PC-9 (cell line): ENCODE results near the gene DRC1. TPM values are rescaled to one million over a fixed set of nuclear protein-coding genes. Genes with fewer than 3 reads are reported as not detected.
"Not testable (repeated sequence)": the region's sequence is repeated elsewhere in the genome, so short reads cannot be mapped to it uniquely, and the experiment has no call there.

Experiments used
- BruUV-seq: library from RNA; stranded (reverse); fragments of 400-500 nt; replicated peaks from 2 replicates; lab custom pipeline; 2021; lab: Mats Ljungman, UMichigan
- CTCF ChIA-PET: fragments of 300-600 bp; sonication (Branson Sonifier 250); formaldehyde crosslinking; loops from one replicate; lab custom pipeline; 2022; ENCODE audit warnings: antibody characterized with exemption; lab: Charles Lee
- POLR2A ChIA-PET: fragments of 300-600 bp; sonication (Branson Sonifier 250); formaldehyde crosslinking; loops from one replicate; lab custom pipeline; 2022; ENCODE audit warnings: antibody characterized with exemption; ENCODE audit not compliant: unreplicated experiment; lab: Charles Lee
- DNase-seq, 2 experiments: peaks; one replicate each; pipeline versions ENCODE4 v3.0.0 to v3.0.0-alpha.2; 2015 to 2022; ENCODE audit warnings: mixed read lengths in 1 of 2
- H2AFZ ChIP-seq: fragments of 200-600 bp; sonication (generic); 2 replicates; pipeline ENCODE4 v1.8.1; 2017; ENCODE audit warnings: antibody characterized with exemption
- H3F3A ChIP-seq: fragments of 200-600 bp; sonication (generic); 2 replicates; pipeline ENCODE4 v1.8.1; 2017; ENCODE audit warnings: antibody characterized with exemption, mild to moderate bottlenecking, low read depth; ENCODE audit not compliant: insufficient read depth
- H3K27ac ChIP-seq: fragments of 200-600 bp; sonication (generic); 2 replicates; pipeline ENCODE4 v1.6.1; 2016; ENCODE audit warnings: mixed run types
- H3K27me3 ChIP-seq: fragments of 200-600 bp; sonication (generic); 2 replicates; pipeline ENCODE4 v1.6.1; 2016; ENCODE audit warnings: low read depth, mixed run types; ENCODE audit not compliant: insufficient read depth
- H3K36me3 ChIP-seq: fragments of 200-600 bp; sonication (generic); 2 replicates; pipeline ENCODE4 v1.6.1; 2016; ENCODE audit warnings: low read depth, mixed run types
- H3K4me1 ChIP-seq: fragments of 200-600 bp; sonication (generic); replicated peaks from 2 replicates; pipeline ENCODE4 v1.6.1; 2016; ENCODE audit warnings: mixed run types; ENCODE audit not compliant: insufficient read depth
- H3K4me2 ChIP-seq: fragments of 200-600 bp; sonication (generic); 2 replicates; pipeline ENCODE4 v1.6.1; 2017; ENCODE audit warnings: mixed run types
- H3K4me3 ChIP-seq: fragments of 200-600 bp; sonication (generic); 2 replicates; pipeline ENCODE4 v1.6.1; 2016; ENCODE audit warnings: mixed run types
- H3K79me2 ChIP-seq: fragments of 200-600 bp; sonication (generic); 2 replicates; pipeline ENCODE4 v1.6.1; 2017; ENCODE audit warnings: low read depth, mixed run types
- H3K9me2 ChIP-seq: fragments of 200-600 bp; sonication (generic); 2 replicates; pipeline ENCODE4 v1.8.1; 2017; ENCODE audit warnings: mild to moderate bottlenecking; ENCODE audit not compliant: insufficient read depth
- H3K9me3 ChIP-seq: fragments of 200-600 bp; sonication (generic); 2 replicates; pipeline ENCODE4 v1.8.1; 2016; ENCODE audit warnings: low read depth; ENCODE audit not compliant: insufficient read depth
- H4K20me1 ChIP-seq: fragments of 200-600 bp; sonication (generic); 2 replicates; pipeline ENCODE4 v1.8.1; 2017; ENCODE audit not compliant: insufficient read depth
- EZH2 ChIP-seq: fragments of 200-600 bp; sonication (generic); IDR thresholded peaks from 2 replicates; pipeline ENCODE4 v1.8.0; 2017; ENCODE audit warnings: antibody characterized with exemption, low read depth
- intact Hi-C: fragments of 100-400 bp; cut with micrococcal nuclease; formaldehyde crosslinking; loops from one replicate; pipeline ENCODE4 v1.10.0; 2022; ENCODE audit not compliant: unreplicated experiment
- total RNA-seq: library from RNA; stranded (reverse); gene quantifications from 2 replicates; pipeline ENCODE4 v1.2.3, GENCODE V29; 2021
- TF ChIP-seq, protein P1 (sequence below): fragments of 200-600 bp; sonication (generic); conservative IDR thresholded peaks from 2 replicates; pipeline ENCODE4 v1.6.1; 2017; ENCODE audit warnings: mixed run types, antibody characterized with exemption, mild to moderate bottlenecking, moderate library complexity

DRC1 gene
- total RNA-seq, 1 experiment from 2014 or later = 6.4 TPM

DNA sequence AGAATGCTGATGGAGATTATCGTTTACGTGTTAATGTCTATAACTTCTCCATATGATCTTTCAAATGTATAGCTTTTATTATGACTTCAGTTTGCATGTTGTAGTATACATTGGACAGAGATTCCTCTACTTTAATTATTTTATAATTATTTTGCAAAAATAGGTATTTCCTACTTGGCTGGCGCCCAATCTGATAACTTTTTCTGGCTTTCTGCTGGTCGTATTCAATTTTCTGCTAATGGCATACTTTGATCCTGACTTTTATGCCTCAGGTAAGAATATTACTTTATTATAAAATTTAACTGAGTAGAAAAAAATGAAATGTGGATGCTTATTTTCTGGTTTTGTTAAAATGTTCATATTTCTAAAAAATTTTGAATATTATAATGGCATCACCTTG is 37.1 kb upstream of the DRC1 start:
- Histone ChIP-seq H3K79me2 (peaks cover 64% of the 10 kb centered on the region), H3K36me3 (peaks cover 54% of the 10 kb centered on the region)

GRCh38 chr2:26366957-26367356 is 34.8 kb upstream of the DRC1 start:
- Histone ChIP-seq H3F3A (peaks cover 44% of the 10 kb centered on the region), H3K36me3 (peaks cover 51% of the 10 kb centered on the region), H3K4me3 (no peak overlapping the region), H3K4me1 (peaks cover 16% of the 10 kb centered on the region), H2AFZ (no peak overlapping the region), H4K20me1 (peaks cover 34% of the 10 kb centered on the region), H3K27ac (no peak overlapping the region), H3K9me2 (no peaks in the 10 kb centered on the region), H3K9me3 (no peaks in the 10 kb centered on the region), H3K27me3 (no peaks in the 10 kb centered on the region), H3K79me2 (peaks cover 41% of the 10 kb centered on the region), H3K4me2 (no peak overlapping the region)
- POLR2A ChIA-PET = no interaction called here
- intact Hi-C loops = no loop called here
- BruUV-seq = no TSS peak
- no peak for DNase-seq
- CTCF ChIA-PET = interaction anchor here (0.7 kb wide), 1 partner anchor 19 kb away, joined by 5 read pairs; no protein-coding TSS in a partner anchor
- no peak for TF ChIP-seq EZH2
- TF ChIP-seq, protein P1, sequence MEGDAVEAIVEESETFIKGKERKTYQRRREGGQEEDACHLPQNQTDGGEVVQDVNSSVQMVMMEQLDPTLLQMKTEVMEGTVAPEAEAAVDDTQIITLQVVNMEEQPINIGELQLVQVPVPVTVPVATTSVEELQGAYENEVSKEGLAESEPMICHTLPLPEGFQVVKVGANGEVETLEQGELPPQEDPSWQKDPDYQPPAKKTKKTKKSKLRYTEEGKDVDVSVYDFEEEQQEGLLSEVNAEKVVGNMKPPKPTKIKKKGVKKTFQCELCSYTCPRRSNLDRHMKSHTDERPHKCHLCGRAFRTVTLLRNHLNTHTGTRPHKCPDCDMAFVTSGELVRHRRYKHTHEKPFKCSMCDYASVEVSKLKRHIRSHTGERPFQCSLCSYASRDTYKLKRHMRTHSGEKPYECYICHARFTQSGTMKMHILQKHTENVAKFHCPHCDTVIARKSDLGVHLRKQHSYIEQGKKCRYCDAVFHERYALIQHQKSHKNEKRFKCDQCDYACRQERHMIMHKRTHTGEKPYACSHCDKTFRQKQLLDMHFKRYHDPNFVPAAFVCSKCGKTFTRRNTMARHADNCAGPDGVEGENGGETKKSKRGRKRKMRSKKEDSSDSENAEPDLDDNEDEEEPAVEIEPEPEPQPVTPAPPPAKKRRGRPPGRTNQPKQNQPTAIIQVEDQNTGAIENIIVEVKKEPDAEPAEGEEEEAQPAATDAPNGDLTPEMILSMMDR = no peak

More for the DNA sequence above, 37.1 kb upstream of the DRC1 start:
- Histone ChIP-seq H3K4me1 (peaks cover 21% of the 10 kb centered on the region), H3K9me3 (no peaks in the 10 kb centered on the region), H3K27ac (0 out of 2 replicates have a peak overlapping the region, but pooled peaks have one; percentile 5), H3K4me2 (no peak overlapping the region), H3K4me3 (no peak overlapping the region), H2AFZ (no peak overlapping the region), H3K9me2 (no peaks in the 10 kb centered on the region), H4K20me1 (peaks cover 34% of the 10 kb centered on the region), H3F3A (peaks cover 44% of the 10 kb centered on the region), H3K27me3 (no peaks in the 10 kb centered on the region)
- intact Hi-C loops = no loop called here
- POLR2A ChIA-PET = no interaction called here
- TF ChIP-seq, protein P1 = no peak
- no peak for TF ChIP-seq EZH2
- CTCF ChIA-PET = no interaction called here
- no TSS peak for BruUV-seq
- no peak for DNase-seq

DNA sequence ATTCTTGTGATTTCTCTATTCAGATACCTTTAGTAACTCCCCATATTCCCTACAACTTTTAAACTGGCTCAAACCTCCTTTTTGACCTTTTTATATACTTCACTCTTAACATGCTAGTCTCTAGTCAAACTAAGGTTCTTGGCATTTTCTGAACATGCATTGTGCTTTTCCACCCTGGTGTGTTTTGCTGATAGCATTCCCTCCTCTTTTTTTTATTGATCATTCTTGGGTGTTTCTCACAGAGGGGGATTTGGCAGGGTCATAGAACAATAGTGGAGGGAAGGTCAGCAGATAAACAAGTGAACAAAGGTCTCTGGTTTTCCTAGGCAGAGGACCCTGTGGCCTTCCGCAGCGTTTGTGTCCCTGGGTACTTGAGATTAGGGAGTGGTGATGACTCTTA is 32.1 kb upstream of the DRC1 start:
- intact Hi-C loops, H3K27me3 ChIP-seq, H3K4me3 ChIP-seq, H3K9me2 ChIP-seq, H2AFZ ChIP-seq, H3K9me3 ChIP-seq, POLR2A ChIA-PET, H3K4me1 ChIP-seq, H3K4me2 ChIP-seq, DNase-seq, H3K27ac ChIP-seq, CTCF ChIA-PET, BruUV-seq: not testable (repeated sequence)
- Histone ChIP-seq H3F3A (peaks cover 28% of the 10 kb centered on the region), H3K79me2 (peaks cover 14% of the 10 kb centered on the region), H4K20me1 (peaks cover 16% of the 10 kb centered on the region), H3K36me3 (peaks cover 60% of the 10 kb centered on the region)

DNA sequence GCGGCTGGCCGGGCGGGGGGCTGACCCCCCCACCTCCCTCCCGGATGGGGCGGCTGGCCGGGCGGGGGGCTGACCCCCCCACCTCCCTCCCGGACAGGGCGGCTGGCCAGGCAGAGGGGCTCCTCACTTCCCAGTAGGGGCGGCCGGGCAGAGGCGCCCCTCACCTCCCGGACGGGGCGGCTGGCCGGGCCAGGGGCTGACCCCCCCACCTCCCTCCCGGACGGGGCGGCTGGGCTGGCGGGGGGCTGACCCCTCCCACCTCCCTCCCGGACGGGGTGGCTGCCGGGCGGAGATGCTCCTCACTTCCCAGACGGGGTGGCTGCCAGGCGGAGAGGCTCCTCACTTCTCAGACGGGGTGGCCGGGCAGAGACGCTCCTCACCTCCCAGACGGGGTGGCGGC is 30.8 kb upstream of the DRC1 start:
- H3K27me3 ChIP-seq, DNase-seq, H4K20me1 ChIP-seq, H3K9me2 ChIP-seq, H2AFZ ChIP-seq, intact Hi-C loops, BruUV-seq, H3K4me3 ChIP-seq, H3K4me1 ChIP-seq, H3K27ac ChIP-seq, POLR2A ChIA-PET, CTCF ChIA-PET, H3K9me3 ChIP-seq, H3K79me2 ChIP-seq, H3K4me2 ChIP-seq: not testable (repeated sequence)
- H3F3A ChIP-seq = peaks cover 26% of the 10 kb centered on the region
- peaks cover 60% of the 10 kb centered on the region for H3K36me3 ChIP-seq
